Pons (tissue), 1 donor: ENCODE results near the gene YLPM1.
"Not testable (repeated sequence)": the region's sequence is repeated elsewhere in the genome, so short reads cannot be mapped to it uniquely, and the experiment has no call there.

Experiments
- DNase-seq: peaks from one replicate; pipeline ENCODE4 v3.0.0-alpha.2; 2016; ENCODE audit warnings: low spot score

YLPM1 gene

DNA sequence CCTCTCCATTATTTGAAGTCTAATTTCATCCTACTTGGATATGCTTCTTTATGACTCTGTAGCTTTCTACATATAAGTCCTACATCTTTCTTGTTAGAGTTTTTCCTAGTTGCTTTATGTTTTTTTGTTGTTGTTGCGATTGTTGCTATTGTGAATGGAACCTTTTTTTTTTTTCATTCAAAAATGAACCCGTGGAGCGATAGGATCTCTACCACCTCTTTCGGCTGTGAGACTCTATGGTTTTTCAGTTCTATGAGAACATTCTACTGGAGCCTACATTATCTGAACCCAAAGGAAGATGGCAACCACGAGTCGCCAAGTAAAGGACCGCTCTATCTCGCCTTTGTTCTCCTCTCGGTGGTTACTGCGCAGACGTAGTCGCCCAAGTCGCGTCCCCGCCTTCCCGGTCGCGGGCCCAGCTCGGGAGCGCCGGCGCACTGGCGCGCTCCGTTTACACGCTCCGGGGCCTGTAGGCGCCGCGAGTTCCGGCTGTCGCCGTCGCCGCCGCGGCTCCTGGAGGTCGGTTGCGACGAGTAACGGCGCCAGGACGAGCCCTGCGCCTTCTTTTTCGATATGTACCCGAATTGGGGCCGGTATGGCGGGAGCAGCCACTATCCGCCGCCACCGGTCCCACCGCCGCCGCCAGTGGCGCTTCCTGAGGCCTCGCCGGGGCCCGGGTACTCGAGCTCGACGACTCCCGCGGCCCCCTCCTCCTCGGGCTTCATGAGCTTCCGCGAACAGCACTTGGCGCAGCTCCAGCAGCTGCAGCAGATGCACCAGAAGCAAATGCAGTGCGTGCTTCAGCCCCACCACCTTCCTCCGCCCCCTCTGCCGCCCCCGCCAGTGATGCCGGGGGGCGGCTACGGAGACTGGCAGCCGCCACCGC, at the start of gene YLPM1:
TSS of gene YLPM1 (plus strand) at position 400 of the 886 bp plus-strand sequence. CDS start at position 574, 174 bp downstream.
- peak; percentile 95 for DNase-seq

GRCh38 chr14:74713395-74713735, 49.8 kb upstream of the YLPM1 start:
- DNase-seq, result no peak

DNA sequence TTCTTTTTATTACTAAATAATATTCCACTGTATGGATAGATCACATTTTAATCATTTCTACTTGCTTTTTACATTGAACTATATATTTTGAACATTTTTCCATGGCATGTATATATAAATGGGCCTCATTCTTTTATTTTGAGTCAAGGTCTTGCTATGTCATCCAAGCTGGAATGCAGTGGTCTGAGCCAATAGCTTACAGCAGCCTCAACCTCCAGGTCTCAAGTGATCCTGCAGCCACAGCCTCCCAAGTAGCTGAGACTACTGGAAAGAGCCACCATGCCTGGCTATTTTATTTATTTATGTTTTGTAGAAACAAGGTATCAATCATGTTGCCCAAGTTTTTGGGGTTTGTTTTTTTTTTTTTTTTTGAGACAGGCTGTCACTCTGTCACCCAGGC, 42.6 kb upstream of the YLPM1 start:
- no peak for DNase-seq

DNA sequence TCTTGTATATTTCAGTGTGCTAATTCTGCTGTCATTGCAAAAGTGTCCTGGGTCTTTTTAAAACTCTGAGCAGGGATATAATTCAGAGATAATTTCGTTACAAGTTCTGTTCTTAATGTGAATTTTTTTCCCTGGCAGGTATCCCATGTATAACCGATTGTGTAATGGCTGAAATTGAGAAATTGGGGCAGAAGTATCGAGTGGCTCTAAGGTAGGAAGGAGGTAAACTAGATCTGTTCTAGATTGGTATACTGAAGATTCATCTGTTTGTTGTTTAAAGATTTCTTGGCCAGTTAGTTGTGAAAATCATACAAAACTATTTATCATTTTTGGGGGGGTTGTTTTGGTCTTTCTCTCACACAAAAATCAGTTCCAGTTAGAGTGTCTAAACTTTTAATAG, 40.0 kb upstream of the YLPM1 start:
- no peak for DNase-seq

- DNase-seq, result no peak
Measured at GRCh38 chr14:74732387-74732786, 30.7 kb upstream of the YLPM1 start.

DNA sequence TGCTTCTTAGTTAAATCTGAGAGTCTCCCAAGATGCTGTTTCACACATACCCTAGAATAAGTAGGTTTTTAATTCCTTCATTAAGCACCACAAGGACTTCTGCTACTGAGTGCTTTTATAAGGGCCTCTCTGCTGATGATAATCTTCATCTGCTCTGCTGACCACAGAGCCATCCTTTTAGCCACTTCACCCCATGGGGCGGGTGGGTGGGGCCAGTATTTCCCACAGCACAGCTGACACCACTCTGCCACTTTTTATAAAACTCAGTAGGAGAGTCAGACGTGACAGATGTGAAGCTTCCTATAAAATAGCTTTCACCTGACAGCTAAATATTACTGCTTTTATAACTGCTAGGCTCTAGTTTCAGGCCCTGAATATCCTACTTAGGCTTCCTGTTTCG, 29.9 kb upstream of the YLPM1 start:
- DNase-seq, result no peak

DNA sequence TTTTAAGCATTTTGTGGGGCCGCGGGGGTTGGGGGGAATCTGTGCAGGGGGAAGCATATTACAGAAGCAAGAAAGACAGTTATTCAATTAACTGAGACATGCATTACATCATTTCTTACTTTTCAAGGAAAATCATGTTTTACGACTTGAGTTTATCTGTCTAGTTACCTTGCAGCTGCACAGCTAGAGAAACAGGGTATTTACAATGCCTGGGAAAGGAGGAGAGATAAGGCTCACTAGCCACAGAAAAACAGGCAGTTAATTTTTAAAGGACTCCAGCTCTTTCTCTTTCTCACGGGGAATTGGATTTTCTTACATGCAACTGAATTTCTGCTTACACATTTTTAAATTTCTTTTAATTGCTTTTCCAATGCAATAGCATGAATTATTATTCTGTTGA, 28.0 kb upstream of the YLPM1 start:
- DNase-seq, result no peak

DNA sequence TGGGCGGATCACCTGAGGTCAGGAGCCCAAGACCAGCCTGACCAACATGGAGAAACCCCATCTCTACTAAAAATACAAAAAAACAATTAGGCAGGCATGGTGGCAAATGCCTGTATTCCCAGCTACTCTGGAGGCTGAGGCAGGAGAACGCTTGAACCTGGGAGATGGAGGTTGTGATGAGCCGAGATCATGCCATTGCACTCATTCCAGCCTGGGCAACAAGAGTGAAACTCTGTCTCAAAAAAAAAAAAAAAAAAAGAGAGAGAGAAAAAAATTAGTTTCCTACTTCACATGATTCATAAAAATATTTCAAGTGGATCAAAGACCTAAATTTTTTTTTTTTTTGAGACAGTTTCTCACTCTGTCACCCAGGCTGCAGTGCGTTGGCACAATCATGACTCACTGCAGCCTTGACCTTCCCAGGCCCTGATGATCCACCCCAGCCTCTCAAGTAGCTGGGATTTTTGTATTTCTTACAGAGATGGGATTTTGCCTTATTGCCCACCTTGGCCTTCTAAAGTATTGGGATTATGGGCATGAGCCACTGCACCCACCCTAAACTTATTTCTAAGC, 25.3 kb upstream of the YLPM1 start:
- no peak for DNase-seq

DNA sequence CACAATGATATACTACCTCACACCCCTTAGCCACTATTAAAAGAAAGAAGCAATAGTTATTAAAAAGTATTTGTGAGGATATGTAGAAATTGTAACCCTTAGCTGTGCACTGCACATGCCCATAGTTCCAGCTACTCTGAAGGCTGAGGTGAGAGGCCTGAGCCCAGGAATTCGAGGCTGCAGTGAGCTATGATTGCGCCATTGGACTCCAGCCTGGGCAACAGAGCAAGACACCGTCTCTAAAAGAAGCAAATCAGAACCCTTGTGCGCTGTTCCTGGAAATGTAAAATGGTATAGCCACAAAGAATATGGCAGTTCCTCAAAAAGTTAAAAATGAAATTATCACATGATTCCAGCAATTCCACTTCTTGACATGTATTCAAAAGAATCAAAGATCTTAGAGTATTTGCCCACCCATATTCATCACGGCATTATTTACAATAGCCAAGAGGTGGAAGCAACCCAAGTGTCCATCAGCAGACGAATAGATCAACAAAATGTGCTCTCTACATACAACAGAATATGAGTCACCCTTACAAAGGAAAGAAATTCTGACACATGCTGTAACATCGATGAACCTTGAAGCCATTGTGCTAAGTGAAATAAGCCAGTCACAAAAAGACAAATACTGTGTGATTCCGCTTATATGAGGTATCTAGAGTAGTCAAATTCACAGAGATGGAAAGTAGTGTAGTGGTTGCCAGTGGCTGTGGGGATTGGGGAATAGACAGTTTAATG, 23.7 kb upstream of the YLPM1 start:
- DNase-seq, result no peak

DNA sequence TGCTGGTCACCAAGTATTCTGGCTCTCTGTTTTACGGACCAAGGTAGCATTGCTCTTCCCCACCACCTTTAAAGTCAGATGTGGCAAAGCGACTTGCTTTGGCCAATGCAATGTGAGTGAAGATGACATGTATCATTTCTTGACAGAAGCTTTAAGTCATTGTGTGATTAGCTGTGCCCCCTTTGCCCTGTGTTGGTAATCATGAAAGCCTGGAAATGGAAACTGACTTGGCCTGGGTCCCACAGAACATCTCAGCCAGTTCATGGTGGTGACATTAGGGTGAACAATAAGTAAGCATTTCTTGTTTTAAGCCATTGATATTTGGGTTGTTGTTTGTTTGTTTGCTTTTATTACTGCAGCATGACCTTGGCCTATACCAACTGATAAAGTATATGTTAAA, 15.9 kb upstream of the YLPM1 start:
- no peak for DNase-seq

- DNase-seq, result no peak
Measured at GRCh38 chr14:74754157-74754556, 9.0 kb upstream of the YLPM1 start.

- DNase-seq, result no peak
Measured at GRCh38 chr14:74754899-74755298, 8.2 kb upstream of the YLPM1 start.

DNA sequence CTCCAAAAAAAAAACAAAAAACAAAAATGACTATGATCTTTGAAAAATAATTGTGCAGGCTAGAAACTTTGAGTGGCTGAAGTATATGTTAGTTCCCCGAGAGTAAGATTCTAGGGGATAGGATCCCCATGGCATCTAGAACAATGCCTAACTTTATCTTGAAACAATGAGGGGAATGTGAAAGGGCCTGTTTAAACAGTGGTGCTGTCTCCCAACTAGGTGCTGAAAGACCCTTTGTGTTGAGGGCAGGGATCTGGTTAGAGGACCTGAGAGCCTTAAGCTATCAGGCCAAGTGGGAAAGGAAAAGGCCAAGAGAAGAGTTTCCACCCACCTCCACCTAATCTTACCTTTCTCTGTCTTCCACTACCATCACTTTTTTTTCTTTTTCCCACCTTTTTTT, 6.8 kb upstream of the YLPM1 start:
- peak; percentile 66 for DNase-seq

DNA sequence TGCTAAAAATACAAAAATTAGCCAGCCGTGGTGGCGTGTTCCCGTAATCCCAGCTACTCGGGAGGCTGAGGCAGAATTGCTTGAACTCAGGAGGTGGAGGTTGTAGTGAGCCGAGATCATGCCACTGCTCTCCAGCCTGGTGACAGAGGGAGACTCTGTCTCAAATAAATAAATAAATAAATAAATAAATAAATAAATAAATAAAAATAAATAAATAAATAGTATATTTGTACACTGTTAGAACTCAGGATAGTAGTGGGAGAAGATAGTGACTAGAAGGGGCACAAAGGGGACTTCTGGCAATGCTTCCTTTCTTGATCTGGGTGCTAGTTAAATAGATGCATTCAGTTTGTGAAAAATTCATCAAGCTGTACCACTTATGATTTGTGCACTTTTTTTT, 4.6 kb upstream of the YLPM1 start:
- DNase-seq, result not testable (repeated sequence)

DNA sequence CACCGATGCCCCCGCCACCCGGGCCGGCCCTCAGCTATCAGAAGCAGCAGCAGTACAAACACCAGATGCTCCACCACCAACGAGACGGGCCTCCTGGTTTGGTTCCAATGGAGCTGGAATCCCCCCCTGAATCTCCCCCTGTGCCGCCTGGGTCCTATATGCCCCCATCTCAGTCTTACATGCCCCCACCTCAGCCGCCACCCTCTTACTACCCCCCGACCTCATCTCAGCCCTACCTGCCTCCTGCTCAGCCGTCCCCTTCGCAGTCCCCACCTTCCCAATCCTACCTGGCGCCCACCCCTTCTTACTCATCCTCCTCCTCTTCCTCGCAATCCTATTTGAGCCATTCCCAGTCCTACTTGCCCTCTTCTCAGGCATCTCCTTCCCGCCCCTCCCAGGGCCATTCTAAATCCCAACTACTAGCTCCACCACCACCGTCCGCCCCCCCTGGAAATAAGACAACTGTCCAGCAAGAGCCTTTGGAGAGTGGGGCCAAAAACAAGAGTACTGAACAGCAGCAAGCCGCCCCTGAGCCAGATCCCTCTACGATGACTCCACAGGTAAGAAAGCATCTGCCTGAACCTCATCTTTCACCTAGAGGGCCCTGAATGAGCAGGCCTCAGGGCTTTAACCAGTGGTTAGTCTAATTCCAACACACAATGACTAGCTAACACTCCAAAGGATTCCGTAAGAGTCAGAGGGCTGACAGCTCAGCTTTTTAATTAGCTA, 851 bp downstream of the YLPM1 start:
- no peak for DNase-seq

DNA sequence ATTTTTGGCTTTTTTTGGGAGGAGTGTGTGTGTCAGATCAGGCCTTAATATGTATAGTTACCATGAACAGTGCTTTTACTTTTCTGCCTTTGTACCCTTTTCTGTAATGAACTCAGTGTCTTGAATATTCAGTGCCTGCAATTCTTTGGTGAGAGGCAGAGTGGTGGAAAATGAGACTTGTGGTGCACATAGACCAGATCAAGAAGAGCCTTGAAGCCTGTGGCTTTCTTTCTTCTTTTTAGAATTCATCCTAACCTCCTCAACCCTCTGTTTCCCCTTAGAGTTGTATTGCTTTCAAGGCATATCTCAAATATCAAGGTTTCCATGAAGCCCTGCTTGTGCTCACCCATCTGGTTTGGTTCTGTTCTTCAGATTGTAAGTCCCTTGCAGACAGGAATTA, 2.6 kb downstream of the YLPM1 start:
- no peak for DNase-seq

DNA sequence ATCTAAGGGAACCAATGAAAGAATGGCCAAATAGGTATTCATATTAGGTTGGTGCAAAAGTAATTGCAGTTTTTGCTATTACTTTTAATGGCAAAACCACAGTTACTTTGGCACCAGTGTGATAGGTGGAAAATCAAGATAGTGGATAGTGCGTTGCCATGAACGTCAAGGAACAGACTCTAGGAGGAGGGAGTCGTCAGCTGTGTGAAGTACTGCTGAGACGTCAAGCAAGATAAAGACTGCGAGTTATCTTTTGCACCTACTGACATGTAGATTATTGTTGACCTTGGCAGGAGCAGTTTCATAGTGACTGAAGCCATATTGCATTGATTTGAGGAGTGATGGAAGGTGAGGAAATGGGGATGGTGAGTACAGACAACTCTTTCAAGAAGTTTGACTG, 8.3 kb downstream of the YLPM1 start:
- no peak for DNase-seq

DNA sequence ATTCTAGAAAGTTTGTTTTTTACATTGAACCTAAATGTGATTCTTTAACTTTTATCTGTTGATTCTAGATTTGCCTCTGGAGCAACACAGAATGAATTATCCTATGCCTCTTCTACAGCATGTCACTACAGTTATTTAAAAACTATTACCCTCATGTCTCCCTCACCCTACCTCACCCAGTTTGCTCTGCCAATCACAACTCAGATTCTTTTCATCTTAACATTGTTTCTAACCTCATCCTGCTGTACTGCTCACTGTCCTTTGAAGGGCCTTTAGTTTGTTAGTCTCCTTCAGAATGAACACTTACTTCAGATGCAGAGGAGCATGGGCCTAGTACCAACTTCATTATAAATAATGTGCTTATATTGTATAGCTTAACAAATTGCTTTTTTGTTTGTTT, 21.5 kb downstream of the YLPM1 start:
- no peak for DNase-seq

DNA sequence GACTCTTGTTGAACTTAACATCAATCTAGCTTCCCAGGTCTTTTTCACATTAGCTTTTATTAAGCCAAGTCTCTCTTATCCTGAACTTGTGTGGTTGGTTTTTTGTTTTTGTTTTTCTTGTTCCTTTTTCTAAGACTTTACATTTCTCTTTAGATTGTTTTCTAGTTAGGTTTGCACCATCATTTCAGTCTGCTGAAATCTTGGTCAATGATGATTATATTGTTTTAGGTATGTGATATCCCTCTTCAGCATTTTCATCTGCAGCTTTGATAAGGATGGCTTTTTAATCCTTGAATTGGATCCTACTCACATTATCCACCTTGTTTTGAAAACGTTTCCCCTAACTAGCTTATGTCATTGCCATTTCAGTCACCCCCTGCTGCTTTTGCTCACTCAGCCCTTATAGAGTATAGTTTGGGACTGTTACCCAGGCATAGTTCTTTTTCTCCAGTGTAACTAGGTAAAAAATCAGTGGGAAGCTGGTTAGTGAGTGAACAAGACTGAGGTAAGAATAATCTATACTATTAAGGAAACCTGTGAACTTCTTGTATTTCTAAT, 22.0 kb downstream of the YLPM1 start:
- DNase-seq, result no peak

DNA sequence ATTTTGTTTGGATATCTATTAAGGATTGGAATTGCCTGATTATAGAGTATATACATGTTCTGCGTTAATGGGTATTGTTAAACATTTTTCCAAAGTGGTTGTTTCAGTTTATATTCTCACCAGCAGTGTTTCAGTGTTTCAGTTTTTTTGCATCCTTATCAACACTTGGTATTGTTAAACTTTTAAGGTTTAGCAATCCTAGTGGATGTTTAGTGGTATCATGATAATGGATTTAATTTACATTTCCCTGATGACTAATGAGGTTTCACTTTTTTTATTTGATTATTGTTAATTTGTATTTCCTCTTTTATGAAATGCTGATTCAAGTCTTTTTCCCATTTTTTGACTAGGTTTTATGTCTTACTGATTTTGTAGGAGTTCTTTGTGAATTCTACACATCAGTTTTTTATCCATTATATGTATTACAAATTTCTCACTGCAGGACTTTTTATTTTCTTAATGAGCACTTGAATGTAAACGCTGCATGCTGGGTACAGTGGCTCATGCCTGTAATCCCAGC, 23.7 kb downstream of the YLPM1 start:
- no peak for DNase-seq

DNA sequence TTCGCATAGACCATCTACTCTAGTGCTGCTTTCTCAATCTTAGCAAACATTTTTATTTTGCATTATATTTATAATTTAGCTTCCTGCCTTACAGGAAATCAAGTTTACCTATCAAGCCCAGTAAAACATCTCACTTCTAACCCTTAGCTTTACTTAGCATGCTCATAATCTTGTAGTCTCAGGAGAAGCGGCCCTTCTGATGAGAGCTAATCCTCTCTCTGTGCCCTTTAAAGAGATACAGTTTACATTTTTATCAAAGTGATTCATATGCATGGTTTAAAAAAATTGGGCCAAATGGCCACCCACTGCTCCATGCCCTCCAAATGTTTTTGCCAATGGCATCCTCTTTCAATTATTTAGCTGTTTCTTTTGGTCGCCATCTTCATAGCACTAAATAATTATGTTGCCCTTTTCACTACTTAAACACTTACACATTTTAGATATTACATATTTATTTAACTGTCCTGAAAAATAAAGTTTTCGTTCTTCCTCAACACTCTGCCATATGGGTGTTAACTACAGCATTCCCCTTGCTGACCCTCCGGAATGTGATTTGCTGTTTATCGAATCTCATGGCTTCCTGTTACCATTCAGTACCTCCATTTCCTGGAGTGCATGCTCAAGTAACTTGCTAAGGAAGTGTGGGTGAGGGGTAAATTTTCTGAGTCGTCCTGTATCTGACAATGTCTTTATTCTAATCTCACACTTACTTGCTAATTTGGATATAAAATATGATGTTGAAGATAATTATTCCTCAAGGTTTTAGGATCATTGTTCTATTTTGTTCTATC, 29.3 kb downstream of the YLPM1 start:
- no peak for DNase-seq
